Erythroblast (primary cell): ENCODE results near the gene CCDC33.

Source experiments
- GATA1 ChIP-seq: IDR thresholded peaks from 2 replicates; pipeline ENCODE4 v1.6.1; 2011; ENCODE audit warnings: low read depth, mild to moderate bottlenecking, control low read depth, low read length, moderate library complexity
- POLR2A ChIP-seq: IDR thresholded peaks from 2 replicates; pipeline ENCODE4 v1.6.1; 2011; ENCODE audit warnings: mild to moderate bottlenecking, low read length

- TF ChIP-seq POLR2A (no peak), GATA1 (no peak)
These were observed 27.3 kb downstream of the CCDC33 start for GRCh38 chr15:74263466-74263865.
